GM13976 (cell line): ENCODE data around the gene LRMDA.

Experiments used
- DNase-seq: peaks from one replicate; pipeline ENCODE4 v3.0.0; 2012; ENCODE audit warnings: low spot score
- CTCF ChIP-seq: IDR thresholded peaks from 2 replicates; pipeline ENCODE4 v1.5.1; 2012; ENCODE audit warnings: borderline replicate concordance, mild to moderate bottlenecking; ENCODE audit not compliant: insufficient read depth; ENCODE audit errors: extremely low read depth, missing control alignments, control extremely low read depth
- in situ Hi-C: fragments of 300-500 bp; cut with MboI; formaldehyde crosslinking; loops from one replicate; pipeline ENCODE4 v1.12.0; 2022; ENCODE audit warnings: low sequenced_read_pairs, mixed read lengths, inconsistent platforms; ENCODE audit not compliant: unreplicated experiment

LRMDA gene

GRCh38 chr10:75431180-75432111, at the start of gene LRMDA:
Gene LRMDA (plus strand): TSS chr10:75431624.
- no peak for DNase-seq
- no peak for TF ChIP-seq CTCF
- in situ Hi-C loops, result no loop called here

GRCh38 chr10:75386128-75386527, 45.3 kb upstream of the LRMDA start:
- DNase-seq, result no peak
- in situ Hi-C loops, result loop anchor here (25.0 kb wide), 1 partner anchor 651 kb away; no protein-coding TSS in a partner anchor
- no peak for TF ChIP-seq CTCF

GRCh38 chr10:75388082-75388481, 43.3 kb upstream of the LRMDA start:
- in situ Hi-C loops, result loop anchor here (25.0 kb wide), 1 partner anchor 649 kb away; no protein-coding TSS in a partner anchor
- no peak for DNase-seq
- TF ChIP-seq CTCF, result no peak

- DNase-seq, result no peak
- in situ Hi-C loops, result loop anchor here (25.0 kb wide), 1 partner anchor 647 kb away; no protein-coding TSS in a partner anchor
- TF ChIP-seq CTCF, result no peak
Measured at GRCh38 chr10:75390178-75390577, 41.2 kb upstream of the LRMDA start.

GRCh38 chr10:75392271-75392670, 39.2 kb upstream of the LRMDA start:
- no peak for DNase-seq
- no peak for TF ChIP-seq CTCF
- in situ Hi-C loops, result loop anchor here (25.0 kb wide), 1 partner anchor 645 kb away; no protein-coding TSS in a partner anchor

- in situ Hi-C loops, result loop anchor here (25.0 kb wide), 1 partner anchor 645 kb away; no protein-coding TSS in a partner anchor
- DNase-seq, result no peak
Measured at GRCh38 chr10:75392744-75393143, 38.7 kb upstream of the LRMDA start.

More at GRCh38 chr10:75392744-75393143, 38.7 kb upstream of the LRMDA start:
- TF ChIP-seq CTCF, result no peak
